HCT116 (cell line): ENCODE measurements around the gene KRTAP12-2. TPM values are rescaled to one million over a fixed set of nuclear protein-coding genes. Genes with fewer than 3 reads are reported as not detected.
"Not testable (repeated sequence)": the region's sequence is repeated elsewhere in the genome, so short reads cannot be mapped to it uniquely, and the experiment has no call there.

ENCODE experiments used
- ATAC-seq: fragments of 200-7000 bp; cut with Tn5 transposase; 2 replicates; pipeline ENCODE4 v1.9.1; 2020; ENCODE audit warnings: mild to moderate bottlenecking, moderate library complexity
- BruUV-seq: library from RNA; stranded (reverse); fragments of 400-500 nt; replicated peaks from 2 replicates; lab custom pipeline; 2021; lab: Mats Ljungman, UMichigan
- CTCF ChIA-PET: fragments of 300-600 bp; sonication (Branson Sonifier 250); formaldehyde crosslinking; loops from one replicate; lab custom pipeline; 2021; ENCODE audit warnings: antibody characterized with exemption; lab: Charles Lee
- POLR2A ChIA-PET: fragments of 300-600, 350-600 bp; sonication (Branson Sonifier 250); formaldehyde crosslinking; loops from one replicate; lab custom pipeline; 2021; ENCODE audit warnings: antibody characterized with exemption; lab: Charles Lee
- RAD21 ChIA-PET, 2 experiments: fragments of 300-600 bp; sonication (Branson Sonifier 250); formaldehyde crosslinking; loops; one replicate each; lab custom pipeline; 2023; ENCODE audit warnings: low total read pairs in 2 of 2; ENCODE audit not compliant: uncharacterized antibody in 2 of 2, unreplicated experiment in 2 of 2, low non-redundant PET in 1 of 2; lab: Charles Lee
- DNase-seq: peaks from one replicate; pipeline ENCODE4 v3.0.0-alpha.2; 2010; ENCODE audit warnings: low read depth, low spot score
- H2AFZ ChIP-seq: fragments of 200-600 bp; shearing (Covaris generic), sonication (generic); 2 replicates; pipeline ENCODE4 v1.6.1; 2017; ENCODE audit warnings: low read depth, mixed run types, mixed read lengths, antibody characterized with exemption, low read length; ENCODE audit not compliant: poor library complexity, severe bottlenecking
- H3K27ac ChIP-seq: 2 replicates; pipeline ENCODE4 v1.5.1; 2012; ENCODE audit warnings: low read depth, low read length
- H3K27me3 ChIP-seq: fragments of 200-600 bp; sonication (generic); 2 replicates; pipeline ENCODE4 v1.6.1; 2016; ENCODE audit warnings: mixed run types, low read length, mixed read lengths; ENCODE audit not compliant: insufficient read depth
- H3K36me3 ChIP-seq, 2 experiments: fragments of 200-500 bp in 1 of 2; fragments of 200-600 bp in 1 of 2; sonication (Bioruptor generic) in 1 of 2; sonication (generic) in 1 of 2; 2 replicates each; pipeline versions ENCODE4 v1.5.1 to v1.6.1; 2014 to 2016; ENCODE audit warnings: low read length in 2 of 2, inconsistent platforms in 1 of 2, mixed read lengths in 1 of 2, mixed run types in 1 of 2; ENCODE audit not compliant: insufficient read depth in 2 of 2, control insufficient read depth in 1 of 2
- H3K4me1 ChIP-seq, 2 experiments: fragments of 200-600 bp in 1 of 2; sonication (generic) in 1 of 2; 2 replicates each; pipeline versions ENCODE4 v1.5.1 to v1.6.1; 2012 to 2017; ENCODE audit warnings: low read length in 2 of 2, inconsistent platforms in 1 of 2, mild to moderate bottlenecking in 1 of 2, mixed read lengths in 1 of 2, mixed run types in 1 of 2, moderate library complexity in 1 of 2; ENCODE audit not compliant: insufficient read depth in 2 of 2, control insufficient read depth in 1 of 2
- H3K4me2 ChIP-seq: fragments of 200-600 bp; sonication (generic); 2 replicates; pipeline ENCODE4 v1.6.1; 2017; ENCODE audit warnings: mixed run types, low read length, mixed read lengths
- H3K4me3 ChIP-seq, 2 experiments: fragments of 200-600 bp in 1 of 2; sonication (generic) in 1 of 2; replicated peaks in 1 of 2; 2 replicates each; pipeline ENCODE4 v1.5.1; 2011 to 2016; ENCODE audit warnings: low read length in 2 of 2, control low read depth in 1 of 2, low read depth in 1 of 2, mild to moderate bottlenecking in 1 of 2, mixed read lengths in 1 of 2, mixed run types in 1 of 2
- H3K79me2 ChIP-seq: fragments of 200-600 bp; sonication (generic); 2 replicates; pipeline ENCODE4 v1.6.1; 2017; ENCODE audit warnings: mild to moderate bottlenecking, mixed run types, low read length, moderate library complexity, mixed read lengths; ENCODE audit not compliant: insufficient read depth
- H3K9ac ChIP-seq: fragments of 200-600 bp; sonication (generic); 2 replicates; pipeline ENCODE4 v1.6.1; 2016; ENCODE audit warnings: low read length, mixed read lengths
- H3K9me2 ChIP-seq: fragments of 200-600 bp; sonication (generic), shearing (Covaris generic); 2 replicates; pipeline ENCODE4 v1.6.1; 2017; ENCODE audit warnings: mixed run types, mild to moderate bottlenecking, moderate library complexity; ENCODE audit not compliant: insufficient read depth
- H3K9me3 ChIP-seq, 2 experiments: fragments of 200-500 bp in 1 of 2; fragments of 200-600 bp in 1 of 2; sonication (Bioruptor generic) in 1 of 2; sonication (generic) in 1 of 2; 2 replicates each; pipeline ENCODE4 v1.6.1; 2014 to 2017; ENCODE audit warnings: low read length in 2 of 2, mixed read lengths in 2 of 2, inconsistent platforms in 1 of 2, low read depth in 1 of 2, mild to moderate bottlenecking in 1 of 2, mixed run types in 1 of 2, moderate library complexity in 1 of 2; ENCODE audit not compliant: control insufficient read depth in 1 of 2, insufficient read depth in 1 of 2
- H4K20me1 ChIP-seq: fragments of 200-600 bp; sonication (generic), shearing (Covaris generic); 2 replicates; pipeline ENCODE4 v1.6.1; 2017; ENCODE audit warnings: mixed run types, mild to moderate bottlenecking, moderate library complexity; ENCODE audit not compliant: insufficient read depth
- CTCF ChIP-seq, 3 experiments: fragments of 200-600 bp in 1 of 3; sonication (generic) in 1 of 3; IDR thresholded peaks in 2 of 3; conservative IDR thresholded peaks in 1 of 3; 2 replicates each; pipeline ENCODE4 v1.5.1; 2012 to 2017; ENCODE audit warnings: low read depth in 2 of 3, low read length in 2 of 3, antibody characterized with exemption in 1 of 3, borderline replicate concordance in 1 of 3, control low read depth in 1 of 3, mild to moderate bottlenecking in 1 of 3, mixed read lengths in 1 of 3, mixed run types in 1 of 3, moderate library complexity in 1 of 3; ENCODE audit not compliant: insufficient read depth in 1 of 3
- POLR2AphosphoS5 ChIP-seq: IDR thresholded peaks from 2 replicates; pipeline ENCODE4 v1.6.1; 2011; ENCODE audit warnings: mild to moderate bottlenecking, low read depth, low read length, moderate library complexity
- REST ChIP-seq: IDR thresholded peaks from 2 replicates; pipeline ENCODE4 v1.6.1; 2012; ENCODE audit warnings: low read depth
- SRF ChIP-seq: IDR thresholded peaks from 2 replicates; pipeline ENCODE4 v1.6.1; 2012; ENCODE audit warnings: low read depth
- ZNF274 ChIP-seq: fragments of 200-500 bp; sonication (Bioruptor generic); IDR thresholded peaks from 2 replicates; pipeline ENCODE4 v1.6.1; 2014; ENCODE audit warnings: mild to moderate bottlenecking, low read depth, low read length, inconsistent platforms
- intact Hi-C: fragments of 100-400 bp; cut with micrococcal nuclease; formaldehyde crosslinking; loops from 2 replicates; pipeline ENCODE4 v1.10.0; 2022
- total RNA-seq: library from RNA; stranded (reverse); gene quantifications from one replicate; pipeline ENCODE4 v1.2.1, GENCODE V29; 2021; ENCODE audit not compliant: unreplicated experiment

Gene KRTAP12-2
- total RNA-seq, 1 experiment from 2014 or later, result not detected

GRCh38 chr21:44647222-44647552 is 19.5 kb downstream of the KRTAP12-2 start:
- Histone ChIP-seq H3K36me3 (no peaks in the 10 kb centered on the region), H4K20me1 (no peaks in the 10 kb centered on the region), H3K4me2 (no peak overlapping the region), H3K27ac (no peak overlapping the region), H2AFZ (no peak overlapping the region), H3K27me3 (no peaks in the 10 kb centered on the region), H3K4me1 (no peaks in the 10 kb centered on the region), H3K9me2 (no peaks in the 10 kb centered on the region), H3K9ac (no peak overlapping the region), H3K79me2 (no peaks in the 10 kb centered on the region), H3K4me3 (no peak overlapping the region), H3K9me3 (peaks cover 6 to 17% of the 10 kb centered on the region in 2 experiments; a peak in 2 of 4 replicates)
- ATAC-seq, result no peak
- ChIA-PET RAD21 (no interaction called here), POLR2A (no interaction called here), CTCF (no interaction called here)
- intact Hi-C loops, result no loop called here
- BruUV-seq, result no TSS peak
- TF ChIP-seq SRF (no peak), ZNF274 (no peak), POLR2AphosphoS5 (no peak), REST (no peak), CTCF (IDR thresholded peaks at IDR 0.05 in 2 of 3, conservative IDR thresholded peaks at IDR 0.05 in 1 of 3; ENCODE audit: borderline replicate concordance in 1 of 3, insufficient read depth in 1 of 3, low read depth in 2 of 3, low read length in 2 of 3) (no peak)
- DNase-seq, result no peak

GRCh38 chr21:44646366-44647221 is 20.1 kb downstream of the KRTAP12-2 start, which contains the start of gene KRTAP10-11:
TSS of gene KRTAP10-11 (plus strand) at chr21:44646414. CDS start at chr21:44646459, 45 bp downstream.
- H3K9me2 ChIP-seq, H3K4me1 ChIP-seq, BruUV-seq, H3K27ac ChIP-seq, H4K20me1 ChIP-seq, H3K36me3 ChIP-seq, intact Hi-C loops, RAD21 ChIA-PET, H3K79me2 ChIP-seq, POLR2A ChIA-PET, H3K4me3 ChIP-seq, H2AFZ ChIP-seq, H3K4me2 ChIP-seq, ATAC-seq, DNase-seq, CTCF ChIA-PET, H3K27me3 ChIP-seq, H3K9ac ChIP-seq: not testable (repeated sequence)
- H3K9me3 ChIP-seq, result peaks cover 6 to 17% of the 10 kb centered on the region in 2 experiments; a peak in 2 of 4 replicates
